ENCODE data around the gene FAM241B.

The FAM241B gene

GRCh38 chr10:69649786-69650550, 19.9 kb downstream of the FAM241B start:
- no peak for DNase-seq

- no peak for DNase-seq
Observed at GRCh38 chr10:69650589-69651261, 20.7 kb downstream of the FAM241B start.

GRCh38 chr10:69651362-69651761, 21.3 kb downstream of the FAM241B start:
- DNase-seq, result no peak

- no peak for DNase-seq
Observed at GRCh38 chr10:69652111-69652856, 22.2 kb downstream of the FAM241B start.

- DNase-seq, result no peak
Observed at GRCh38 chr10:69652857-69653199, 22.8 kb downstream of the FAM241B start.

- no peak for DNase-seq
Observed at GRCh38 chr10:69653561-69653960, 23.5 kb downstream of the FAM241B start.

GRCh38 chr10:69655124-69655867, 25.2 kb downstream of the FAM241B start:
- DNase-seq, result no peak

GRCh38 chr10:69655868-69656555, 26.0 kb downstream of the FAM241B start:
- no peak for DNase-seq

- no peak for DNase-seq
Observed at GRCh38 chr10:69656742-69657269, 26.8 kb downstream of the FAM241B start.

GRCh38 chr10:69657430-69657829, 27.4 kb downstream of the FAM241B start:
- no peak for DNase-seq

GRCh38 chr10:69657866-69658265, 27.8 kb downstream of the FAM241B start:
- no peak for DNase-seq

- DNase-seq, result no peak
Observed at GRCh38 chr10:69659241-69660038, 29.4 kb downstream of the FAM241B start.

GRCh38 chr10:69660296-69660695, 30.2 kb downstream of the FAM241B start:
- no peak for DNase-seq

- DNase-seq, result no peak
Observed at GRCh38 chr10:69661414-69662172, 31.5 kb downstream of the FAM241B start.

- DNase-seq, result no peak
Observed at GRCh38 chr10:69662173-69662877, 32.3 kb downstream of the FAM241B start.

- DNase-seq, result no peak
Observed at GRCh38 chr10:69662901-69663300, 32.9 kb downstream of the FAM241B start.

- DNase-seq, result no peak
Observed at GRCh38 chr10:69663369-69663947, 33.4 kb downstream of the FAM241B start.

- DNase-seq, result no peak
Observed at GRCh38 chr10:69665474-69666320, 35.6 kb downstream of the FAM241B start.

- no peak for DNase-seq
Observed at GRCh38 chr10:69666756-69667155, 36.7 kb downstream of the FAM241B start.

Measured in SIG-M5 (cell line).